ENCODE measurements around the gene CHAD.
"Not testable (repeated sequence)": the region's sequence is repeated elsewhere in the genome, so short reads cannot be mapped to it uniquely, and the experiment has no call there.

The CHAD gene

DNA sequence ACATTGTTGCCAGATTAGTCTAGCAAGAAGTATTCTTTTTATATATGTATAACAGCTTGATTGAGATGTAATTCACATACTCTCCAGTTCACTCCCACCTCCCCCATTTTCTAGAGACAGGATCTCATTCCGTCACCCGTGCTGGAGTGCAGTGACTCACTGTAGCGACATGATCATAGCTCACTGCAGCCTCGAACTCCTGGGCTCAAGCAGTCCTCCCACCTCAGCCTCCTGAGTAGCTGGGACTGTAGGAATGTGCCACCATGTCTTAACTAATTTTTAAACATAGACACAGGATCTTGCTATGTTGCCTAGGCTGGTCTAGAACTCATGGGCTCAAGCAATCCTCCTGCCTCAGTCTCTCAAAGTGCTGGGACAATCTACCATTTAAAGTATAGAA is 6.7 kb upstream of the CHAD start:
- no peak for DNase-seq

DNA sequence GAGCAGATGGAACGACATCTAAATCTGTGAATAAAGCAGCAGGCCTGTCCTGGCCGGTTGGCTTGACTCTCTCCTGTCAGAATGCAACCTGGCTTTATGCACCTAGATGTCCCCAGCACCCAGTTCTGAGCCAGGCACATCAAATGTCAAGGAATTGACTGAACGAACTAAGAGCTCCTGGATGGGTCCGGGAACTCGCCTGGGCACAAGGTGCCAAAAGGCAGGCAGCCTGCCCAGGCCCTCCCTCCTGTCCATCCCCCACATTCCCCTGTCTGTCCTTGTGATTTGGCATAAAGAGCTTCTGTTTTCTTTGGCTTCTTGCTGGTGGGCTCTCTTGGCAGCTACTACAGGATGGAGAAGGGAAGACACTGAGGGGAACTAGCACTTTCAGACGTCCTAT is 5.8 kb upstream of the CHAD start:
- no peak for DNase-seq

DNA sequence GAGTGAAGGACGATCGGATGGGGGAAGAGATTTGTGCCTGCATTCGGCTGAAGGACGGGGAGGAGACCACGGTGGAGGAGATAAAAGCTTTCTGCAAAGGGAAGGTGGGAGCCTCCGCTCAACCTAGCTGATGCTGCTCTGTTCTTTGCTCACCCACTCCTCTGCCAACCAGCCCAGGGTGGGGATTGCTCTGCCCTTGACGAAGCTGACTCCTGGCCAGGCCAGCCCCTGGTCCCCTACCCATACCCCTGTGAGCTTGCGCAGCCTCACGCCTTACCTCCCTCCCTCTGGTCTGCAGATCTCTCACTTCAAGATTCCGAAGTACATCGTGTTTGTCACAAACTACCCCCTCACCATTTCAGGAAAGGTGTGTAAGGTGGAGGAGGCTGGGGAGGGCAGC is 5.2 kb upstream of the CHAD start:
- DNase-seq: no peak

GRCh38 chr17:50472761-50473161 is 4.1 kb upstream of the CHAD start:
- not testable (repeated sequence) for DNase-seq

DNA sequence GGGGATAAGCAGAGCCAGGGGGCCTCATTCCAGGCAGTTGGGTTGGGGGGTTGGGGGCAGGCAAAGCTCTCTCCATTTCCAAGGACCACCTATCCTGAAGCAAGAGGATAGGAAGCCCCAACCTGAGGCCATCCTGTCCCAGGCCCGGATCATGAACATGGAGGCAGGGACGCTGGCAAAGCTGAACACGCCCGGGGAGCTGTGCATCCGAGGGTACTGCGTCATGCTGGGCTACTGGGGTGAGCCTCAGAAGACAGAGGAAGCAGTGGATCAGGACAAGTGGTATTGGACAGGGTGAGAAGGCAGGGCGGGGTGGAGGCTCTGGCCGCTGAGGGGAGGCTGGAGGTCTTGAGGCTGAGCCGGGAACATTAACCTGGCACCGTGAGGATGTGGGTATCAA is 3.6 kb upstream of the CHAD start:
- no peak for DNase-seq

DNA sequence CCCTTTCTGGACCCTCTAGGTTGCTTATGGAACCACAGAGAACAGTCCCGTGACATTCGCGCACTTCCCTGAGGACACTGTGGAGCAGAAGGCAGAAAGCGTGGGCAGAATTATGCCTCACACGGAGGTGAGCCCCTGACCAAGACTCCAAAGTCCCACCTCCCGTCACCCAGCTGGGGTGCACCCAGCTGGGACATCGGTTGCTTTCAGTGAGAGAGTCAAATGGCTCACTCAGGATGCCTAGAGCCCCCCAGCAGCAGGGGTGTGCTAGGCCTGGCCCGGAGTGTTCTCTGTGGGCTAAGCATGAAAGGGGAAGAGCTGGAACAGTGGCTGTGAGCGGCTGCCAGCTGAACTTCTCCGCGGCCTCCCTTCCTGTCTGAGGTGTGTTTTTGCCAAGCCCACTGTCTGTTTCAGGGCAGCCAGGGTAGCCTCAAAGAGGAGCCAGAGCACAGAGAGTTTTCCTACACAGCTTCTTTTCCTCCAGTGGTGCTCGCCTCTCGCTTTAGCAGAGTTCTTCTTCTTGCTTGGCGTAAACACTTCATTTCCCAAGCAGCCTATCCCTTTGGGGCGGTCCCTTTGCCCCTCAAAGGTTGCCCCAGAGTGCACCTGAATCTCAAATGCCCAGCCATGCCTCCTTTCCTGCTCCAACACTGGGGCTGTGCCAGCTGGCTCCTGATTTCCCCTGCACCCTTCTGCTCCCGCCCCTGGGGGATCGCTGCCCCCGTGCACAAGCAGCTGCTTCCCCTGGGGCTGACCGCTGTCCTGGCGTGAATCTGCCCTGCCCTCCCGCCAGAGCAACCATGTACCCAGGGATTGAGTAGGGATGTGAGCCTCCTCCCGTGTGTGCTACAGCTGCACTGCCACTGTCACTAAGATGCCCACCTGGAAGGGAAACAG is 2.6 kb upstream of the CHAD start:
- DNase-seq: no peak

- no peak for DNase-seq
Measured at GRCh38 chr17:50470426-50470825, 1.7 kb upstream of the CHAD start.

DNA sequence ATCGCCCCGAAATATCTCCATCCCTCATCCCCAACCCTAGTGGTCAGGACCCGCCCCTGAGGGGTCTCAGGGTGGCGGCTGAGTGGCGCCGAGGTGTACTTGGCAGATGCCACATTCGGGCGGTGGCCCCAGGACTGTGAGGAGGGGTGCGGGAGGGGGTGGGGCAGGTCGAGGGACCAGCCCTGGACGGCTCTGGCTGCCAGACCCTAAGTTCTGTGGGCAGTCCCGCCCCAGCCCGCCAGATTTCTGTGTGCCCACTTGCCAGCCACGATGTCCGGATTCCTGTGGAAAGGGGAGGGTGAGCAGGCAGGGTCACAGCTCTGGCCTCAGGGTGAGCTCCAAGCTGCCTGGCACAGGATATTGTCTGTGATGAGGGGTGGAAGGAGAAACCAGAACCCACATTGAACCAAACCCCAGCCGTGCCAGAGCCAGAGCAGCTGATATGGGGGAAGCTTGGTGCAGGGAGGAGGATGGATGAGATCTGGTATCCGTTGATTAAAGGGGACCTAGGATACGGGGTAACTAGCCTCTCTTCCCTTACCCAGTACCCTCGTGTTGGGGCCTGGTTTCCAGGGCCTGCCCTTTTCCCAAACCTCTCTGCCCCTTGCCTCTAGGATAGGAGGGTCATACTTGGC is 1.1 kb upstream of the CHAD start:
- DNase-seq: no peak

- DNase-seq: no peak
Measured at GRCh38 chr17:50469208-50469605, 527 bp upstream of the CHAD start.

DNA sequence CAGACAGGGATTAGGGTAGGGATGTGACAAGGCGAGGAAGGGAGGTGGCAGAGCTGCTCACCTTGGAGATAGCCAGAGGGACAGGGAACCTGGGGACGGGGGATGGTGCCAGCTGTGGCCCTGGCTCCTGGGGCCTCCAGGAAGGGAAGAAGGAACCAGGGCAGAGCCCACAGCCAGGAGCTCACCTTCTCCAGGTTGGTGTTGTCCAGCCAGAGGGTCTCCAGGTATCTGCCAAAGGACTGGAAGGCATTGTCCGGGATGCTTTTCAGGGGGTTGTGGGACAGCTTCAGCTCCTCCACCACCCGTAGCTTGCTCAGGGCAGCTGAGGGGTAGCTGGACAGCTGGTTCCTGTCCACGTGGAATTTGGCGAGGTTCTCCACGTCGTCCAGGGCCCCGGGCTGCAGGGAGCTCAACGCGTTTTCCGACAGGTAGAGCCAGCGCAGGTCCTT is 801 bp downstream of the CHAD start:
- DNase-seq: no peak

DNA sequence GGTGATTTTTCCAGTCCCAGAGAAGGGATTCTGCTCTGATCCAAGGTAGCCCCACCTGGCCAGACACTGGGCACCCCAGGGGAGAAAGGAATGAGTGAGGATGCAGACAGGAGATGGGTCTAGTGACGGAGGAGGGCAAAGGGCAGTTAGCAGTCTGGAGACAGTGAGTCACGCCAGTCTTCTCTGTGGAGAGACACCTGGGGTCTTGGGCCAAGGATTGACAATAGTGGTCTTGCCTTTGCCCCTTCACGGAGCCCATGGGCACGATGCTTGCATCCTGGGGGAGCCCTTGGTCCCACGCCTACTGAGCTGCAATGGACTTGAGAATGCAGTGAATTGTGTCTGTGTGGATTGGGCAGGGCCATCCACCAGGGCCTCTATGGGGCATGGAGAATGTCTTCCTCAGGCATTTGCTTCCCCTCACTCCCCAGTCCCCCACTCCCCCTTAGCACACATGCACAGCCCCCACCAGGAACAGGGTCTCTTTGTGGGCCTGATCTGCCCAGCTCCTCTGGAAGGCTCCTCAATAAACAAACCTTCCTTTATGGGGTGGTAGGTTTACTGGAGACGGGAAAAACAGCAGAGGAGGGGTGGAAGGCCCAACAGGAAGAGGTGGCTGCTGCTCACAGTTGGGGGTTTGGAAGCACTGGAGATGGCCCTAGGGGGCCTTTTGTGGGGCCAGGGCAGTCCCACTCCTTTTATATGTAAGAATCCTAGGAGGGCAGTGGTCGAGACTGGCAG is 1.4 kb downstream of the CHAD start:
- no peak for DNase-seq

DNA sequence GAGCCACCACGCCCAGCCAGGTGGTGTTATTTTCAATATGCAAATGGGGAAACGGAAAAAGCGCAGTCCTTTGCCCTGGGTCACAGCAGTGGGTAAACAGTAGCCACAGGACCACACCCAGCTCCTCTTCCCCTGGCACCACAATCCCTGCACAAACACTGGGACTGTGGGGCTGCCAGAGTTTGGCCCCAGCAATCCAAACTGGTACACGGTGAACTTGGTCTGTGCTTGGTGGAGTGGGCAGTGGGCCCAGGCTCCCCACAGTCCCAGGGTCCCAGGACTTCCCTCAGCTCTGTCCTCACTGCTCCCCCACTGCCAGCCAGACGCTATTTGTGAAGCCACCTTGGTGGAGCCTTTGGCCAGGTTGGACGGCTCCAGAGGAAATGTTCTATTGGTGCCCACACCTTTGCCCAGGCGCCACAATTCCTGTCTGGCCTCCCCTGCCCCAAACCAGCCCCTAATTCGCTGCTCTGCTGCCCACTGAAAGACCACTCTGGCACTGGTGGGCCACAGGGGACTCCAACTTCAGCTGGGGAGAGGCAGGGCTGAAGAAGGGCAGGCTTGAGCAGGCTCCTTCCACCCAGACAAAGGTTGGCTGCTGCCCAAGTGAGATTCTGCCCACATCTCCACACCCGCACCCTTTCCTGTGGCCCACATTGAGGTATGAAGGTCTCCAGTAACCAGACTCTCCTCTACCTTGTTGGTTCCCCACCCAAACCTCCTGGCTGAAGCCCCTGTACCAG is 2.1 kb downstream of the CHAD start:
- DNase-seq: no peak

DNA sequence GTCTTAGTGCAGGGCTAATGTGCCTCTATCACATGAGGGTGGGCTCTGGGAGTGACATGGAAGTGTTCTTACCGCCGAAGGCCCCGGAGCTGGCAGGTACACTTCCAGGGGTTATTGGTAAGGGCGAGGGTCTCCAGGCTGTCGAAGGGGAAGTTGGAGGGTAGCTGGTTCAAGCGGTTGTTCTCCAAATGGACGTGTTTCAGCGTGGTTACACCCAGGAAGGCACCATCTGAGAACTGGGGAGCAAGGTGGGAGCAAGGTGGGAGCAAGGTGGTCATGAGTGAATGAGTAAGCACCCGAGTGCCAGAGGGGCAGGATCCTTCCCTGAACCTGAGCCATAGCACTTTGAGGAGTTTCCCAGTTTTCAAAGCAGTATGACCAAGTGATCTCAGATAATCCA is 3.0 kb downstream of the CHAD start:
- DNase-seq: no peak

DNA sequence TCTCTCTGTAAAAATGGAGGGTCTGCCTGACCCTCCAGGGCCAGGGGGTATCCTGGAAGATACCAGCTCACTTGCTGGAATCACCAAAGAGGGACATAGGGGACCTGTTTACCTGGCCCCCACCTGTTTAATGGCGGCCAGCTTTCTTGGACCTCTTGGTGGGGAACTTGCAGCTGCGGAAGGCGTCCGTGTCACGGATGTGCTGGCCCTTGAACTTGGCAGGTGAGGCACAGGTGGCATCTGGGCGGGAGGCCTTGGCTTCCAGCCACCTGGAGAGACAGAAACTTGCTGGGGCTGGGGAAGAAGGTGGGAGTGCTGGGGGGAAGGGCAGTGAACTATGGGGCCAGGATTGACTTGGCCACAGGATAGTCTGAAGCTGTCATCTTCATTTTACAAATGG is 3.5 kb downstream of the CHAD start:
- DNase-seq: no peak

DNA sequence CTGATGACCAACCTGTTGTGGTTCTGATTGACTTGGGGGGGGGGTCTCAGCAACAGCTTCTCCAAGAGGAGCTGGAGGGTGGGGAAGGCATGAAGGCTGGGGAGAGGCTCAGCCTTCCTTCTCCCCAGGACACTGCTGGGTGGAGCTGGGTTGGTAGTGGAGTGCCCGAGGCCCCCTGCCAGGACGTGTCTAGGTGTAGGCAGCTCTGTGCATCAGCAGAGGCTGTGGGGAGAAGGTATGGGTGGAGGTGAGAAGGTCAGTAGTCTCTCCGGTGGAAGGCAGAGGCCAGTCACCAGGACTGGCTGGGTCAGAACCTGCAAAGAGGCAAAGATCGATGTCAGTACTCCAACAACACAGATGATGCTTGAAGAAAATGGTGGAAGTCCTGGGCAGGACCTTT is 3.9 kb downstream of the CHAD start:
- DNase-seq: no peak

GRCh38 chr17:50464121-50464520 is 4.6 kb downstream of the CHAD start:
- no peak for DNase-seq

GRCh38 chr17:50462446-50462845 is 6.2 kb downstream of the CHAD start:
- DNase-seq: no peak

GRCh38 chr17:50461550-50462132 is 7.0 kb downstream of the CHAD start:
- no peak for DNase-seq

GRCh38 chr17:50460831-50461526 is 7.7 kb downstream of the CHAD start:
- no peak for DNase-seq

GRCh38 chr17:50459756-50460155 is 8.9 kb downstream of the CHAD start:
- DNase-seq: no peak

Data from nucleus accumbens (tissue), 56 donors.